Peyer's patch (tissue), 4 donors: ENCODE data around the gene AUTS2.

Experiments
- POLR2A ChIP-seq, 2 donors: fragments of 450-650 bp; IDR thresholded peaks; one replicate each; pipeline ENCODE4 v1.5.1; 2017; ENCODE audit warnings: antibody characterized with exemption in 2 of 2, mild to moderate bottlenecking in 2 of 2, moderate library complexity in 2 of 2
- TF ChIP-seq, protein P1 (sequence below), 6 experiments: fragments of 450-650 bp in 4 of 6; fragments of 200-600 bp in 2 of 6; sonication (generic) in 1 of 6; IDR thresholded peaks; one replicate each; pipeline ENCODE4 v1.5.1; 2017 to 2019; ENCODE audit warnings: antibody characterized with exemption in 6 of 6, mild to moderate bottlenecking in 3 of 6, moderate library complexity in 1 of 6

DNA sequence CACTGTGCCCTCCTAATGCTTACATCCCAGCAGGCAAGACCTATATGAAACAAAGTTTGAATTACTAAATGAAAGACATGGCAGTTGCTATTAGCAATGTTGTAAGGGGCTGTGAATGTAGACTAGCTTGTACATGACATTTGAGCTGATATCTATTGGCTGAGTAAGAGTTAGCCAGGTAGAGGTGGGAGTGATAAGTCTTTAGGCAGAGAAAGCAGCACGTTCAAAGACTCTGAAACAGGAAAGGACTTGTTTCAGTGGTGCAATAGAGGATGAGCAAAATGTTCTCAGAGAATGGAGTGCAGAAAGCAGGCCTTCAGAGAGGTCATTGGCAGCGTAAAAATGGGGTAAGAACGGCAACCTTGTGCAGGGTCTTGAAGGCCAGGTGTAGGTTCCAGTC, 687.6 kb downstream of the AUTS2 start:
- TF ChIP-seq, protein P1, sequence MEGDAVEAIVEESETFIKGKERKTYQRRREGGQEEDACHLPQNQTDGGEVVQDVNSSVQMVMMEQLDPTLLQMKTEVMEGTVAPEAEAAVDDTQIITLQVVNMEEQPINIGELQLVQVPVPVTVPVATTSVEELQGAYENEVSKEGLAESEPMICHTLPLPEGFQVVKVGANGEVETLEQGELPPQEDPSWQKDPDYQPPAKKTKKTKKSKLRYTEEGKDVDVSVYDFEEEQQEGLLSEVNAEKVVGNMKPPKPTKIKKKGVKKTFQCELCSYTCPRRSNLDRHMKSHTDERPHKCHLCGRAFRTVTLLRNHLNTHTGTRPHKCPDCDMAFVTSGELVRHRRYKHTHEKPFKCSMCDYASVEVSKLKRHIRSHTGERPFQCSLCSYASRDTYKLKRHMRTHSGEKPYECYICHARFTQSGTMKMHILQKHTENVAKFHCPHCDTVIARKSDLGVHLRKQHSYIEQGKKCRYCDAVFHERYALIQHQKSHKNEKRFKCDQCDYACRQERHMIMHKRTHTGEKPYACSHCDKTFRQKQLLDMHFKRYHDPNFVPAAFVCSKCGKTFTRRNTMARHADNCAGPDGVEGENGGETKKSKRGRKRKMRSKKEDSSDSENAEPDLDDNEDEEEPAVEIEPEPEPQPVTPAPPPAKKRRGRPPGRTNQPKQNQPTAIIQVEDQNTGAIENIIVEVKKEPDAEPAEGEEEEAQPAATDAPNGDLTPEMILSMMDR (IDR thresholded peaks at IDR 0.05): no peak
- no peak for TF ChIP-seq POLR2A (IDR thresholded peaks at IDR 0.05)
